NCI-H2107 (cell line): ENCODE measurements around the gene DDAH1.

Experiments used
- DNase-seq: peaks from one replicate; lab custom pipeline; 2025; lab: John Stamatoyannopoulos, UW

The DDAH1 gene

DNA sequence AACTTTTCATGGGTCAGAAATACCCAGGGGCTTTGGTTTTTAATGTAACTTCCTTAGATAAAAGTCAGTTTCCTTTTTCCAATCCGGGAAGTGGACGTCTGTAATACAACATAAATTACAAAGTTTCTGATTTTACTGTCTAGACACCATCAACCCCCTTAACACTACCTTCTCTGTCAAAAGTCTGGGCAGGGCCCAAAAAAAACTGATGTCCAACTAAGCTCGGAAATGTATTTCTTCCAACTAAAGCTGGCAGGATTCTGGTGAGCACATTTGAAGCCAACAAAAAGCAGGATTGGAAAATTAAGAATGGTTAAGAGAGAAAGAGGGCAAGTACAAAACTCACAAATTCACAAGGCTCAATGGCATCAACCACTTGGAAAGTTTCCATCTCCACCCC is 24.3 kb downstream of the DDAH1 start:
- DNase-seq = no peak

DNA sequence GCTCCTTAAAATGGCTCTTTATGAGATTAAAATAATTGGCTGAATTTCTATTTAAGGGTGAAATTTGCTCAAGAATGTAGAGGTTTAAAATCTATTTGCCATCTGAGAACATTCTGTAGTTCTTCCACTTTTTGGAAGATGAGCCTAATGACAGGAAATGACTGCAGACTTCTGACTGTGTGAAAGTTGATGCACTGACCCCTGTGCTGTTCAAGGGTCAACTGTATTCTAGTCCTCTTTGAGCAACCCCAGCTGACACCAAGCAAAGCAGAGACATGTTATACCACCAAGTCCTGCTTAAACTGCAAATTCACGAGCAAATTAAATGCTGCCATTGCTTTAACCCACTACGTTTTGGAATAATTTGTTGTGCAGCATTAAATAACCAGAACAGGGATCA is 26.6 kb downstream of the DDAH1 start:
- DNase-seq = no peak

- DNase-seq = no peak
Measured at GRCh38 chr1:85437139-85437538, 27.8 kb downstream of the DDAH1 start.

DNA sequence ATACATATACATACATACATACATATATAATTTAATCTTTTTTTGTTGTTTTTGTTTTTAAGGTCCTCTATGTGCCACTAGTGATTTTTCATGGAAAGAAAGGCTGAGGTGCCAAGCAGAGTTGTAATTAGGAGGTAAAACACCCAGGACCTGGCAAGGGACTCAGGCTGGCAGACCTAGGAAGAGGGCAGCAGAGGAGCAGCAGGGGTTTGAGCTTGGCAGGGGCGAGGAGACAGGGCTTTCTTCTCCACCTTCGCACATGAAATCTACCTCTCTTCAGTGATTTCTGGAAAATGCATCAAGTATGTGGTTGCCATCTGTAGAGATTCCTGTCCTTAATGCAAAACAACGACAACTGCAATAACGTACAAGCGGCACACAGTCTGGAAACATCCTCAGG is 31.9 kb downstream of the DDAH1 start:
- no peak for DNase-seq

- no peak for DNase-seq
Measured at GRCh38 chr1:85428471-85429089, 36.4 kb downstream of the DDAH1 start.

- DNase-seq = no peak
Measured at GRCh38 chr1:85427849-85428248, 37.1 kb downstream of the DDAH1 start.

GRCh38 chr1:85427331-85427730 is 37.6 kb downstream of the DDAH1 start:
- no peak for DNase-seq

GRCh38 chr1:85421179-85421578 is 43.8 kb downstream of the DDAH1 start:
- DNase-seq = no peak

GRCh38 chr1:85420199-85420598 is 44.8 kb downstream of the DDAH1 start:
- no peak for DNase-seq

- DNase-seq = no peak
Measured at GRCh38 chr1:85417876-85418275, 47.1 kb downstream of the DDAH1 start.

DNA sequence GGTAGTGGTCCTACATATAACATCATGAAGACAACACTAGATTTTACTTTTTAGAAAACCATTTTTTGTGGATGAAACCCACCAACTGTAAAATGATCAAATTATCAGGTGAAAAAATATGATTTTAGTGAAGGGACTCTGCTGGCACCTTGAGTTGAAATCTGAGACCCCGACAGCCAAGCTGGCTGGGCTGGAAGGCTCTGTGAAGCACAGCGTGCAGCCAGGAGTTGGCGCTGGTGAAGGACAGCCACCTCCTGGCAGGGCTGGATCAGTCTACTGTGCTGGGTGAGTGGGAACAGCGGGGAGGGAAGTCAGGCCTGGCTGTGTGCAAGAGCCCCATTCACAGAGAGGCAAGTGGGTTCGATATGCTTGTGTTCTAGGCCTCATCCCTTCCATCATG is 47.9 kb downstream of the DDAH1 start:
- DNase-seq = no peak

DNA sequence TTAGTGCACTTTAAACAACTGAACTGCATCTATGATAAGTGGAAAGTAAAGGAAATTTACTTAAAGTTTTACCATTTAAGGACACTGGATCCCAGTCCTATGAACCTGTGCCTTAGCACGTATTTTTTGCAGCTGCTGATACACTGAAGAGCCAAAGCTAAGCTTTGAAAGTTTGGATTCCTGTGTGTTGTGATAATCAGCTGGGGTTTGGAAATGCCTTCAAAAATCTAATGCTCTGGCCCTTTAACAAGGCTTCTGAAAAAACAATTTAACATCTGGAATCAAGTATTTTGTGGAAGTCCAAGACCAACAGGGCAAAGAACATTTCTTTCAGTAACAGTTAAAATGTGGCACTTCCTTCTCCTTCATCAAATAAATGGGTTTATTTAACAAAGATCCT is 51.8 kb downstream of the DDAH1 start:
- DNase-seq = no peak

- DNase-seq = no peak
Measured at GRCh38 chr1:85411567-85412305, 53.2 kb downstream of the DDAH1 start.

- no peak for DNase-seq
Measured at GRCh38 chr1:85409516-85409915, 55.4 kb downstream of the DDAH1 start.

DNA sequence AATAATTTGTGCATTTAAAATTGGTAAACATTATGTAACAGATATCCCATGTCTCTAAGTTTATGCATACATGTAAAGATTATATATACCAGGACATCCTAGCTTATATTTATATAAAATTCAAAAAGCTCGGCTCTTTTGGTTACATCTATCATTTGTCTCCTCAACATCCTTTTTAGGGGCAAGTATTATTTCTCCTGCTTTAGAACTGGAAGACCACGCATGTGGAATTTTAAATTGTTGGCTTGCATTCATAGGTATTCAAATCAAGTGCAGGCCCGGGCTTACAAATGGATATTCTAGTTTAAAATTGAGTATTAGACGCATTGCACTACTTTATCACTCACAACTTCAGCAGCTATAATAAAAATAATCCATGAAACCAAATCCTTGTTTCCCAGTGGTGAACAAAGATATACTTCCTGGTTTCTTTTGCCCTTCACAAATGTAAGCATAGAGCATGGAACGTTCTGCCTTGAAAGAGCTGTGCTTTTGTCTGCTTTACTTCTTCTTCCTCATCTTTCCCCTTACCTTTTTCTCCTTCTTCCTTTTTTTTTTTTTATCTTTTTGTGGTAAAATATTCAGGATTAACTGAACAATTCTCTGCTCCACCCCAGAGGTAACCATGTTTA is 57.1 kb downstream of the DDAH1 start:
- no peak for DNase-seq

GRCh38 chr1:85406887-85407533 is 57.9 kb downstream of the DDAH1 start:
- no peak for DNase-seq

DNA sequence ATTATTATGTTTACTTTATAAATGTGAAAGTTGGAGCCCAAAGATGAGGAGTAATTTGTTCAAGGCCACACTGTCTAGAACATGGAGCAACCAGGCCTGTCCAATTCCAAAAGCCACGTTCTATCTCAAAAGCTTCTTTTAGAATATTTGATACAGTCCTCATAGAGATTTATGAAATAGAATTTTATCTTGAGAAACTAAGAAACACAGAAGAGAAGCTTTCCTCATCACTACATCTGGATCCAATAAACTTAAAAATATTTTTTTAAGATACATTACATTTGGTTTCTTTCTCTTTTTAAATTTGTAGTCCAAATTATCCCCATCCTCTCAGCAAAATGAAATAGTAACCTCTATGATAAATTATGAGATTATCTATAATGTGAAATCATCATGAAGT is 58.9 kb downstream of the DDAH1 start:
- no peak for DNase-seq

DNA sequence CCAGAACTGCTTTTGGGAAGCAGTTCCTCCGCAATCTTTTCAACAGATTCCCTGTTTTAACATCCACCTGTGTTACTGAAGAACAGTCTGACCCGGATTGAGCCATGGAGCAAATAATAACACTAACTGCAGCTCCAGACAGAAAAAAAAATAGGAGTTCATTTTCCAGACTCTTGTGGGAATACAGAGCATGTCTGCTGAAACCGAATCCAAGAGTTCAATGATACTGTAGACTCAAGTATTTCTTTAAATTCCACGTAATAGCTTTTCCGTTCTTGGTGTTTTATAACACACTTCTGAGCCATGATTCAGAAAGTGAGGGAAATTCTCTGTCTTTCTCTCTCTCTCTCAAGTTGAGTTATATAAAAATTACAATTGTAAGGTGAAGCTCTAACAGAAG is 60.6 kb downstream of the DDAH1 start:
- no peak for DNase-seq

DNA sequence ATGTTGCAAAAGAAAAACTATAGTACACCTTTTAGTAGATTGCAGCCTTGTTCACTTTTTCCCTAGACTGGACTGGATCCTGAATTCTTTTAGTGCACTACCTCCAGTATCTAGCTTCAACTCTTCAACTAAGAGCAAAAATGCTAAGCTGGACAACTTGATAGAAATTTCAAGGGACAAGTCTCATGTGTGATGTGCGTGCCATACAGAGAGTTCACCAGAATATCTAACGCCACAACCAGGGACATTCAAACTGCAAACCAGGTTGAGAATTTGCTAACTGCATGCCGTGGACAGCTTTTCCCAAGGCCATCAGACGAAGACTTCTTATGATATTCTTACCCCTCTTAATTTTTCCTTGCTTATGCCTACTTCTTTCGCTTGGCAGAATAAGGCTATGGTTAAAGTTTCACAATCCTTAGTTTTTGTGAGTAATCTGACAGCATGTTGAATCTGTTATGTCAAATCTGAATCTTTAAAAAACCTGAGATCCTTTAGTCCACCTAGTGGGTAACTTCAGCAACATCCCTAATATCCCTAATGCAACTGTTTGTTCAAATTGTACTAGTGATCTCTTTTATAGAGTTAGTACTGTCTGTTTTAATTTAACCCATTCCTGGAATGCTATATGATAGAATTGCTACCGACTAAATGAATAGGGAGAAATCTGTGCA is 66.4 kb downstream of the DDAH1 start:
- DNase-seq = no peak

- DNase-seq = no peak
Measured at GRCh38 chr1:85397490-85398032, 67.4 kb downstream of the DDAH1 start.

DNA sequence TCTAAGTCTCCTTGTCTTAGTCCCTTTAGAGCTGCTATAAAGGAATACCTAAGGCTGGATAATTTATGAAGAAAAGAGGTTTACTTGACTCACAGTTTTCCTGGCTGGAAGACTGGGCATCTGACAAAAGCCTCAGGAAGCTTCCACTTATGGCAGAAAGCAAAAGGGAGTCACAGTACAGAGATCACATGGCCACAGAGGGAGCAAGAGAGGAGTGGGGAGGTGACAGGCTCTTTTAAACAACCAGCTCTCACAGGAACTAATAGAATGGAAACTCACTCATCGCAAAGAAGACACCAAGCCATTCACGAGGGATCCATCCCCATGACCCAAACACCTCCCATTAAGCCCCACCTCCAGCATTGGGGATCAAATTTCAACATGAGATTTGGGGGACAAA is 68.8 kb downstream of the DDAH1 start:
- no peak for DNase-seq

GRCh38 chr1:85394130-85394529 is 70.8 kb downstream of the DDAH1 start:
- DNase-seq = no peak
